Mucosa of stomach (tissue), 1 donor: ENCODE measurements around the gene SCYGR1.
"Not testable (repeated sequence)": the region's sequence is repeated elsewhere in the genome, so short reads cannot be mapped to it uniquely, and the experiment has no call there.

Experiments used
- H3K27me3 ChIP-seq: one replicate; pipeline ENCODE4 v1.7.0; 2013; ENCODE audit warnings: mild to moderate bottlenecking, low read length; ENCODE audit not compliant: control insufficient read depth, insufficient read depth
- H3K36me3 ChIP-seq: one replicate; pipeline ENCODE4 v1.7.0; 2013; ENCODE audit warnings: low read length; ENCODE audit not compliant: control insufficient read depth, insufficient read depth
- H3K4me1 ChIP-seq: one replicate; pipeline ENCODE4 v1.7.0; 2013; ENCODE audit warnings: mild to moderate bottlenecking, low read length; ENCODE audit not compliant: control insufficient read depth, insufficient read depth
- H3K4me3 ChIP-seq: one replicate; pipeline ENCODE4 v1.7.0; 2013; ENCODE audit warnings: low read length
- H3K9ac ChIP-seq: one replicate; pipeline ENCODE4 v1.7.0; 2013; ENCODE audit warnings: mild to moderate bottlenecking, low read length, moderate library complexity
- H3K9me3 ChIP-seq: one replicate; pipeline ENCODE4 v1.7.0; 2013; ENCODE audit warnings: mild to moderate bottlenecking, low read length, moderate library complexity; ENCODE audit not compliant: control insufficient read depth
- donor health status: Pancreatic carcinoma.

SCYGR1 gene

DNA sequence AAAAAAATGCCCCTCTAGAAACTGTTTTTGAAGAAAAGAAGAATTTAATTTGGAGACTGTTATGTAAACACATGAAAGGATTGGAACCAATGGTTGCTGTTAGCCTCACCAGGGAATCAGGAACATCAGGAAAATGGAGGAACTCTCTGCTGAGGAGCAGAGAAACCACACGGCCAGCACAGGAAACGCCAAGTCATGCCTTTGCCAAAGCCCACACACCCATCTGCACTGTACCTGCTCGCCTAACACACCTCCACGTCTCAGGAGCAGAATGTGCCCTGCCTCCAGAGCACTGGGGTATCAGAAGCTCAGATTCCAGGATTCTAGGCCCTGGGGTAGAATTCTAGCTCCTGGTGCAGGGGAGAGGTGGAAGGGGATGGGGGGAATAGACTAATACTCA, 9.8 kb upstream of the SCYGR1 start:
- H3K4me1 ChIP-seq = peaks cover 4% of the 10 kb centered on the region
- H3K9ac ChIP-seq = no peak overlapping the region
- H3K4me3 ChIP-seq = no peak overlapping the region
- H3K36me3 ChIP-seq = no peaks in the 10 kb centered on the region
- H3K9me3 ChIP-seq = no peaks in the 10 kb centered on the region
- H3K27me3 ChIP-seq = no peaks in the 10 kb centered on the region

- Histone ChIP-seq H3K36me3 (no peaks in the 10 kb centered on the region), H3K9ac (no peak overlapping the region), H3K9me3 (no peaks in the 10 kb centered on the region), H3K4me3 (no peak overlapping the region), H3K27me3 (no peaks in the 10 kb centered on the region), H3K4me1 (peaks cover 4% of the 10 kb centered on the region)
These were observed 7.8 kb upstream of the SCYGR1 start for GRCh38 chr2:227395556-227395955.

DNA sequence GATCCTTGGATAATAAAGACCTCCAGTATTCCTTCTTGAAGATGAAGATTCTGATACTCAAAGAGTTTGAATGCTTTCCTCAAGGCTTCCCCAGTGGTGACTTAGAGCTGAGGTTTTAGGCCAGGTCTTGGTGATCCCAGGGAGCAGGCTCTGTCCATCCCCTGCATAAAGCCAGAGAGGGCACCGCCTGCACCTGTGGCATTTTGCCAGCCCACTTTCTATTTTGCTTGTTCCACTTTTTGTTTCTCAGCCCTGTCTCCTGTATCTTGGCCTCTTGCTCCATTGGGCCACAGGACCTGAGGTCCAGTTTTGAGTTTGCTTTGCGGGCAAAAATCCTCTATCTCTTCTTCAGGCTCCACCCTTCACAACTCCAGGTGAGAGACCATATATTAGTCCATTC, 6.7 kb upstream of the SCYGR1 start:
- Histone ChIP-seq H3K36me3 (no peaks in the 10 kb centered on the region), H3K4me3 (no peak overlapping the region), H3K4me1 (peaks cover 4% of the 10 kb centered on the region), H3K27me3 (no peaks in the 10 kb centered on the region), H3K9ac (no peak overlapping the region), H3K9me3 (no peaks in the 10 kb centered on the region)

DNA sequence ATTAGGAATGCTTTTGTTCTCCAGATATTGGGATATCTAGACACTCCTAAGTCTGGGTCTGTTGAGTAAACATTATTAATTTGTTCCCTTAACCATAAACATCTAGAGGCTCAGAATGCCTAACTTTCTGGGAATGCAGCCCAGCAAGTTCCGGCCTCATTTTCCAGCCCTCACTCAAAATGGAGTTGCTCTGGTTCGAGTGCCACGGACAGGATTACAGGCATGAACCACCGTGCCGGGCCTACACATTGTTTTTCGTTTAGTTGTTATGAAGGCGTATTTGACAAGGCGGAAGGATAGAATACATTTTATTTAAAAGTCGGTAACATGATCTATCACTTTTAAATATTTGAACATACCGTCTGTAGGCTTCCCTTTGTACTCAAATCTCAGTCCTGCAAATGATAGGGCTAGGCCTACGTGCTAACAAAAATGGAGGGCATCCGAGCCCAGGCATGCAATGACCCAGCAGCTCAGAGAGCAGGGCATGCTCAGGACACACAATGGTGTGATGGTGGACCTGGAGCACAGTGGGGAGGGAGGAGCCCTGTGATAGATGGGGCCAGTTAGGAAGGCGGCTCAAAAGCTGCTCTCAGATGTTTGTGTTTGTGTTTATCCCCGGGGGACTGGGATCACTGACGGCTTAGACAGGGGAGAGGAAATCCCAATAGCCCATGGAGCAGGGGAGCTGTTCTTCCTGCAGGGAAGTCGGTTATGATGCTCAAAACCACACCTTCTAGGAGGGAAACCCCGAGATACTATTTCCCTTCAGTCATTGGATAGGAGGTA, 2.9 kb upstream of the SCYGR1 start:
- H3K27me3 ChIP-seq = no peaks in the 10 kb centered on the region

DNA sequence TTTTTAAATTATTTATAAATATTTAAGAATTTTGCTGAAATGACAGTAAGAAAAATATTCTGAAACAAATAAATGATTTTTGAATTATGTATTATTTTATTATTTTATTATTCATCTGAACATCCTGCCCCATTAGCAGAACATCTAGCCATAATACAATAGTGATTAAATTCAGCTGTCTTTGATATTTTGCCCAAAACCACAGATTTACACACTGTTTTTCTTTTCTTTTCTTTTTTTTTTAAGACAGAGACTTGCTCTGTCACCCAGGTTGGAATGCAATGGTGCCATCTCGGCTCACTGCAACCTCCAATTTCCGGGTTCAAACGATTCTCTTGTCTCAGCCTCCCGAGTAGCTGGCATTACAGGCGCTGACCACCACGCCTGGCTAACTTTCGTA, 1.9 kb upstream of the SCYGR1 start:
- Histone ChIP-seq H3K27me3 (no peaks in the 10 kb centered on the region), H3K36me3 (no peaks in the 10 kb centered on the region), H3K4me1 (no peaks in the 10 kb centered on the region), H3K4me3 (no peak overlapping the region), H3K9ac (no peak overlapping the region), H3K9me3 (no peaks in the 10 kb centered on the region)

More for the DNA sequence above, 2.9 kb upstream of the SCYGR1 start:
- no peak overlapping the region for H3K4me3 ChIP-seq
- no peaks in the 10 kb centered on the region for H3K36me3 ChIP-seq
- no peaks in the 10 kb centered on the region for H3K9me3 ChIP-seq
- H3K4me1 ChIP-seq = peaks cover 4% of the 10 kb centered on the region
- H3K9ac ChIP-seq = no peak overlapping the region

GRCh38 chr2:227389231-227389630, 1.5 kb upstream of the SCYGR1 start:
- Histone ChIP-seq H3K9ac (no peak overlapping the region), H3K9me3 (no peaks in the 10 kb centered on the region), H3K27me3 (no peaks in the 10 kb centered on the region), H3K36me3 (no peaks in the 10 kb centered on the region), H3K4me1 (no peaks in the 10 kb centered on the region), H3K4me3 (no peak overlapping the region)

DNA sequence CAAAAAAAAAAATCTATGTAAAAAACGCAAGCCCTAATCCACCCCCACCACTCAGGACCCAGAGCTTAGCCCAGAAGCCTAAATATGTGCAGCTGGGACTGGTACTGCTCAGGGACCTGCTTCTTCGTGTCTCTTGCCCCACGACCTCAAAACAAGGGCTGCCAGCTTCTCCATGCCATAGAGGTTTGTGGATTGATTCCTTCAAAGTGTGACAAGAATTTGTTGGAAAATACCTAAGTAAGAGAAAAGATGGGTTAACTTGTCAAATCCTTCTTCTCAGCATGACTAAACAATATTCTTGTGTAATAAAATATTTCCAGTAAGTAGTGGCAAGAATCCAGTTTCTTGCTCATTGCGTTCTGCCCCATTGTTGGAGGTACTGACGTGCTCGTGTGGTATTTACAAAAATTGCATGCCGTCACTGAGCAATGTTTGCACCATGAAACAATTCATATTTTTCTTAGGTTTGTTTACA, 825 bp upstream of the SCYGR1 start:
- Histone ChIP-seq H3K36me3 (no peaks in the 10 kb centered on the region), H3K9ac (no peak overlapping the region), H3K4me3 (no peak overlapping the region), H3K27me3 (no peaks in the 10 kb centered on the region), H3K9me3 (no peaks in the 10 kb centered on the region), H3K4me1 (no peaks in the 10 kb centered on the region)

GRCh38 chr2:227386630-227387029, 1.1 kb downstream of the SCYGR1 start:
- Histone ChIP-seq H3K27me3 (no peaks in the 10 kb centered on the region), H3K4me3 (no peak overlapping the region), H3K36me3 (no peaks in the 10 kb centered on the region), H3K9ac (no peak overlapping the region), H3K9me3 (no peaks in the 10 kb centered on the region), H3K4me1 (no peaks in the 10 kb centered on the region)

DNA sequence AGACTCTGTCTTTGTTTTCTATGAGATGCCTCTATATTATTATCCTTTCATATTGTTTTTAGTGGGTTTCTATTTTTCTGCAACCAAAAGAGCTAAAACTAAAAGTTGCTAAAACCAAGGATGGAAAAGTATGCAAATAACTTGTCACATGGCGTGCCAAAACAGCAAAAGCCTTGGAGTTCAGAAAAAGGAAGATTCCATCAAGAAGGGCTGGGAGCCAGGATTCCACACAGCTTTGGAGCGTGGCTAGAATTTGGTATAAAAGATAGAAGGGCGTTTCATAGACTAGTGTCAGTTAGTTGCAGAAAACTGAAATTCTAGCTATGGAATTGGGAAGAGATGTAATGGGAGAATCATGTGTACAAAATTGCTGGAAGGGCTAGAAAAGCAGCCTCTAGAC, 4.1 kb downstream of the SCYGR1 start:
- no peak overlapping the region for H3K4me3 ChIP-seq
- H3K27me3 ChIP-seq = no peaks in the 10 kb centered on the region
- H3K4me1 ChIP-seq = no peaks in the 10 kb centered on the region
- no peak overlapping the region for H3K9ac ChIP-seq
- H3K36me3 ChIP-seq = no peaks in the 10 kb centered on the region
- no peaks in the 10 kb centered on the region for H3K9me3 ChIP-seq

DNA sequence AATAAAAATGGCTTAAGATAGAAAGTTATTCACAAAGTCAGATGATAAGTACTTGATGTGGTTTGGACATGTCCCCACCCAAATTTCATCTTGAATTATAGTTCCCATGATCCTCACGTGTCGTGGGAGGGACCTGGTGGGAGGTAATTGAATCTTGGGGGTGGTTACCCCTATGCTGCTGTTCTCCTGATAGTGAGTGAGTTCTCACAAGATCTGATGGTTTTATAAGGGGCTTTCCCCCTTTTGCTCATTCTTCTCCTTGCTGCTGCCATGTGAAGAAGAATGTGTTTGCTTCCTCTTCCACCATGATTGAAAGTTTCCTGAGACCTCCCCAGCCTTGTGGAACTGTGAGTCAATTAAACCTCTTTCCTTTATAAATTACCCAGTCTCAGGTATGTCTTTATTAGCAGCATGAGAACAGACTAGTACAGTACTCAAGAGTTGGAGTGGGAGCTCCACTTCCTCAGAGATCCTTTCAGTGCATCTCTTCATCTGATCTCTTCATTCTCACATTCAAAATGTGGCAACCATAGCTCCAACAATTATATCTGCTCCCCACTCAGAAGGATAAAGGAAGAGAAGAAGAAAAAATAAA, 5.4 kb downstream of the SCYGR1 start:
- H3K36me3 ChIP-seq, H3K27me3 ChIP-seq, H3K9ac ChIP-seq, H3K9me3 ChIP-seq, H3K4me3 ChIP-seq, H3K4me1 ChIP-seq: not testable (repeated sequence)

DNA sequence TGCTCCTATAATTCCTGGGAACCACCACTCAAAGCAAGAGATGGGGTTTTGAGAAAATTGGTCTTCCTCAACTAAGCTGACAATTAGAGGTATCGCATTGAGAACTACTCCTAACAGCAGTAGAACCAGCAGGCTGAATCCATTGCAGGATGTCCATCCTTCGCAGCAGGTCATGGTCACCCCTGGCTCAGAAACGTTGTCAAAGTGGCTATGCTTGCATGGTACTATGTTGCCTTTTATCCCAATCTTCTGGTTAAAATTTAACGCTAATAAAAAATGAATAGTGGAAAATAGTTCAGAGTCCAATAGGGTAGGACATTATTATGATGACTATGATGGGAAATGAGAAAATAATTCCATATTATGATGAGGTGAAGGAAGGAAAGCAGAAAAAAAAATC, 8.7 kb downstream of the SCYGR1 start, which contains the start of gene TM4SF20:
TSS of gene TM4SF20 (minus strand) at position 212 of the 400 bp plus-strand sequence. CDS start at position 174, 38 bp downstream.
- Histone ChIP-seq H3K4me3 (no peak within 1 kb of the TSS), H3K9ac (no peak within 1 kb of the TSS), H3K9me3 (no peaks in the 10 kb centered on the region), H3K27me3 (no peaks in the 10 kb centered on the region), H3K36me3 (no peaks in the 10 kb centered on the region), H3K4me1 (no peaks in the 10 kb centered on the region)

GRCh38 chr2:227378371-227378782, 9.4 kb downstream of the SCYGR1 start:
- Histone ChIP-seq H3K27me3 (no peaks in the 10 kb centered on the region), H3K9me3 (no peaks in the 10 kb centered on the region), H3K9ac (no peak overlapping the region), H3K4me3 (no peak overlapping the region), H3K36me3 (no peaks in the 10 kb centered on the region), H3K4me1 (no peaks in the 10 kb centered on the region)
